PC-9 (cell line): Measurements from ENCODE around the gene KCTD21. TPM values are rescaled to one million over a fixed set of nuclear protein-coding genes. Genes with fewer than 3 reads are reported as not detected.

Source experiments
- BruUV-seq: library from RNA; stranded (reverse); fragments of 400-500 nt; replicated peaks from 2 replicates; lab custom pipeline; 2021; lab: Mats Ljungman, UMichigan
- CTCF ChIA-PET: fragments of 300-600 bp; sonication (Branson Sonifier 250); formaldehyde crosslinking; loops from one replicate; lab custom pipeline; 2022; ENCODE audit warnings: antibody characterized with exemption; lab: Charles Lee
- POLR2A ChIA-PET: fragments of 300-600 bp; sonication (Branson Sonifier 250); formaldehyde crosslinking; loops from one replicate; lab custom pipeline; 2022; ENCODE audit warnings: antibody characterized with exemption; ENCODE audit not compliant: unreplicated experiment; lab: Charles Lee
- DNase-seq, 2 experiments: peaks; one replicate each; pipeline versions ENCODE4 v3.0.0 to v3.0.0-alpha.2; 2015 to 2022; ENCODE audit warnings: mixed read lengths in 1 of 2
- H2AFZ ChIP-seq: fragments of 200-600 bp; sonication (generic); 2 replicates; pipeline ENCODE4 v1.8.1; 2017; ENCODE audit warnings: antibody characterized with exemption
- H3F3A ChIP-seq: fragments of 200-600 bp; sonication (generic); 2 replicates; pipeline ENCODE4 v1.8.1; 2017; ENCODE audit warnings: antibody characterized with exemption, mild to moderate bottlenecking, low read depth; ENCODE audit not compliant: insufficient read depth
- H3K27ac ChIP-seq: fragments of 200-600 bp; sonication (generic); 2 replicates; pipeline ENCODE4 v1.6.1; 2016; ENCODE audit warnings: mixed run types
- H3K27me3 ChIP-seq: fragments of 200-600 bp; sonication (generic); 2 replicates; pipeline ENCODE4 v1.6.1; 2016; ENCODE audit warnings: low read depth, mixed run types; ENCODE audit not compliant: insufficient read depth
- H3K36me3 ChIP-seq: fragments of 200-600 bp; sonication (generic); 2 replicates; pipeline ENCODE4 v1.6.1; 2016; ENCODE audit warnings: low read depth, mixed run types
- H3K4me1 ChIP-seq: fragments of 200-600 bp; sonication (generic); replicated peaks from 2 replicates; pipeline ENCODE4 v1.6.1; 2016; ENCODE audit warnings: mixed run types; ENCODE audit not compliant: insufficient read depth
- H3K4me2 ChIP-seq: fragments of 200-600 bp; sonication (generic); 2 replicates; pipeline ENCODE4 v1.6.1; 2017; ENCODE audit warnings: mixed run types
- H3K4me3 ChIP-seq: fragments of 200-600 bp; sonication (generic); 2 replicates; pipeline ENCODE4 v1.6.1; 2016; ENCODE audit warnings: mixed run types
- H3K79me2 ChIP-seq: fragments of 200-600 bp; sonication (generic); 2 replicates; pipeline ENCODE4 v1.6.1; 2017; ENCODE audit warnings: low read depth, mixed run types
- H3K9me2 ChIP-seq: fragments of 200-600 bp; sonication (generic); 2 replicates; pipeline ENCODE4 v1.8.1; 2017; ENCODE audit warnings: mild to moderate bottlenecking; ENCODE audit not compliant: insufficient read depth
- H3K9me3 ChIP-seq: fragments of 200-600 bp; sonication (generic); 2 replicates; pipeline ENCODE4 v1.8.1; 2016; ENCODE audit warnings: low read depth; ENCODE audit not compliant: insufficient read depth
- H4K20me1 ChIP-seq: fragments of 200-600 bp; sonication (generic); 2 replicates; pipeline ENCODE4 v1.8.1; 2017; ENCODE audit not compliant: insufficient read depth
- EZH2 ChIP-seq: fragments of 200-600 bp; sonication (generic); IDR thresholded peaks from 2 replicates; pipeline ENCODE4 v1.8.0; 2017; ENCODE audit warnings: antibody characterized with exemption, low read depth
- intact Hi-C: fragments of 100-400 bp; cut with micrococcal nuclease; formaldehyde crosslinking; loops from one replicate; pipeline ENCODE4 v1.10.0; 2022; ENCODE audit not compliant: unreplicated experiment
- total RNA-seq: library from RNA; stranded (reverse); gene quantifications from 2 replicates; pipeline ENCODE4 v1.2.3, GENCODE V29; 2021
- TF ChIP-seq, protein P1 (sequence below): fragments of 200-600 bp; sonication (generic); conservative IDR thresholded peaks from 2 replicates; pipeline ENCODE4 v1.6.1; 2017; ENCODE audit warnings: mixed run types, antibody characterized with exemption, mild to moderate bottlenecking, moderate library complexity

The KCTD21 gene
- total RNA-seq, 1 experiment from 2014 or later: 16.5 TPM

DNA sequence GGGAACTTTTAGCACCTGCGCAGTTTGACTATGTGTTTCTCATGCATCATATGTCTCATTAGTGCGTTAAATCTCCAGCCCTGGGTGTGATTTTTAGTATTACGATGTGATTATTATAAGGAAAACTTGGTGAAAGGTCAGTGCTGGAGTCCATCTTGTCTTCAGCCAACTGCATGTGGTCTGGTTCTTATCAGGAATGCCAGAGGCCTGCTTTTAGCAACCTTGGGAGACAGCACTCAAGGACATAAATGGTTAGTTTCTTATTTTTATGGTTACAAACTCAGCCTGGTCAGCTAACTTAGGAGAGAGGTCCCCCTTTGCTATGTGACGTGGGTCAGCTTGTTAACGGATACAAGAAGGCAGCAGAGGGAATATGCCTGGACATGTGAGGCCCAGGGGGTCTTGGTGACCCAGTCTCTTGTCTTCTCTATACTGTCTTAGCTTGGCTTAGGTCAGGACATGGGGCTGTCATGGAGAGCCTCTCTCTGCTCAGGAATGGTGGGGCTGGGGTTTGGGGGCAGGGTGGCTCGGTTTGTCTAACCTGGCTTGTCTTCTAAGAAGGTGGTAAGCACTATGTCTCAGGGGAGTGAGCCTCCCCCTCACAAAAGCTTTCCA lies 21.5 kb downstream of the KCTD21 start:
- H3K9me2 ChIP-seq: no peaks in the 10 kb centered on the region
- POLR2A ChIA-PET: no interaction called here
- H3K36me3 ChIP-seq: no peaks in the 10 kb centered on the region
- no peaks in the 10 kb centered on the region for H3K79me2 ChIP-seq
- CTCF ChIA-PET: no interaction called here
- H3K4me2 ChIP-seq: no peak overlapping the region
- H3K4me1 ChIP-seq: no peaks in the 10 kb centered on the region
- no peak for TF ChIP-seq EZH2
- TF ChIP-seq, protein P1, sequence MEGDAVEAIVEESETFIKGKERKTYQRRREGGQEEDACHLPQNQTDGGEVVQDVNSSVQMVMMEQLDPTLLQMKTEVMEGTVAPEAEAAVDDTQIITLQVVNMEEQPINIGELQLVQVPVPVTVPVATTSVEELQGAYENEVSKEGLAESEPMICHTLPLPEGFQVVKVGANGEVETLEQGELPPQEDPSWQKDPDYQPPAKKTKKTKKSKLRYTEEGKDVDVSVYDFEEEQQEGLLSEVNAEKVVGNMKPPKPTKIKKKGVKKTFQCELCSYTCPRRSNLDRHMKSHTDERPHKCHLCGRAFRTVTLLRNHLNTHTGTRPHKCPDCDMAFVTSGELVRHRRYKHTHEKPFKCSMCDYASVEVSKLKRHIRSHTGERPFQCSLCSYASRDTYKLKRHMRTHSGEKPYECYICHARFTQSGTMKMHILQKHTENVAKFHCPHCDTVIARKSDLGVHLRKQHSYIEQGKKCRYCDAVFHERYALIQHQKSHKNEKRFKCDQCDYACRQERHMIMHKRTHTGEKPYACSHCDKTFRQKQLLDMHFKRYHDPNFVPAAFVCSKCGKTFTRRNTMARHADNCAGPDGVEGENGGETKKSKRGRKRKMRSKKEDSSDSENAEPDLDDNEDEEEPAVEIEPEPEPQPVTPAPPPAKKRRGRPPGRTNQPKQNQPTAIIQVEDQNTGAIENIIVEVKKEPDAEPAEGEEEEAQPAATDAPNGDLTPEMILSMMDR: no peak
- H3K4me3 ChIP-seq: no peak overlapping the region
- intact Hi-C loops: no loop called here
- H3K27me3 ChIP-seq: no peaks in the 10 kb centered on the region
- BruUV-seq: no TSS peak
- no peak overlapping the region for H2AFZ ChIP-seq
- H3K9me3 ChIP-seq: no peaks in the 10 kb centered on the region
- no peaks in the 10 kb centered on the region; the same call in 1 of the 2 replicates for H3F3A ChIP-seq
- H3K27ac ChIP-seq: no peak overlapping the region
- no peaks in the 10 kb centered on the region for H4K20me1 ChIP-seq
- DNase-seq: no peak

DNA sequence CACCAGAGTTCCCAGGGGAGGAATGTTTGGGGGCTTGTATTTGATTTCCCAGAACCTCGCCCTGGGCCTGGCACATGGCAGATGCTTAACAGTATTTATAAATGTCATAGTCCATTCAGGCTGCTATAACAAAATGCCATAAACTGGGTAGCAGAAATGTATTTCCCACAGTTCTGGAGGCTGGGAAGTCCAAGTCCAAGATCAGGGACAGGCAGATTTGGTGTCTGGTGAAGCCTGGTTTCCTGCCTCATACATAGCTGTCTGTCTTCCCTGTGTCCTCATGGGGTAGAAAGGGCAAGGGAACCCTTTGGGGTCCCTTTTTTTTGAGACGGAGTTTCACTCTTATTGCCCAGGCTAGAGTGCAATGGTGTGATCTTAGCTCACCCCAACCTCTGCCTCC lies 24.0 kb downstream of the KCTD21 start:
- H3K4me1 ChIP-seq: no peaks in the 10 kb centered on the region
- TF ChIP-seq, protein P1: no peak
- no peak for TF ChIP-seq EZH2
- CTCF ChIA-PET: no interaction called here
- BruUV-seq: no TSS peak
- H3K4me3 ChIP-seq: no peak overlapping the region
- POLR2A ChIA-PET: interaction anchor here (0.6 kb wide), 1 partner anchor 25 kb away, joined by 3 read pairs; the partner anchor contains the start of gene ALG8
- H3K79me2 ChIP-seq: no peaks in the 10 kb centered on the region
- no peaks in the 10 kb centered on the region for H3F3A ChIP-seq
- no peaks in the 10 kb centered on the region for H3K9me2 ChIP-seq
- H3K27ac ChIP-seq: no peak overlapping the region
- no peaks in the 10 kb centered on the region for H3K27me3 ChIP-seq
- no peak for DNase-seq
- no peaks in the 10 kb centered on the region for H3K36me3 ChIP-seq
- no peak overlapping the region for H3K4me2 ChIP-seq
- H2AFZ ChIP-seq: no peak overlapping the region
- no peaks in the 10 kb centered on the region for H3K9me3 ChIP-seq
- no peaks in the 10 kb centered on the region for H4K20me1 ChIP-seq
- intact Hi-C loops: no loop called here

DNA sequence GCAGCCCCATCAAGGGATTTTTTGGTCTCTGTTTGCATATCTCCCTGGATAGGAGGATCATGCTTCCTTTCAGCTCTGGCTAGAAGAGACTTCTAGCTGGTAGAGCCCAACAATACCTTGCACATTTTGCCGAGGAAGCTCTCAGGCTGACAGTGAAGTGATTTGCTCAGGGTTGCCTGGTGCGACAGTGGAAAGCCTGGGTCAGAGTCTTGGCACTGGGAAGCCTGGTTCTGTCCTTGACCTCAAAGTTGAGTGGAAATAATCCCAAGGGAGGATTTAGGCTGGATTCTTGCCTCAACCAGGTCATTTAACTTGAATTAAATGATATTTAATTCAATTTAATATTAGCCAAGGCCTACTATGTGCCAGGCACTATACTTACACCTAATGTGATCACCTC lies 24.6 kb downstream of the KCTD21 start:
- ChIA-PET CTCF (no interaction called here), POLR2A (no interaction called here)
- no peak overlapping the region for H3K4me3 ChIP-seq
- no peaks in the 10 kb centered on the region for H3K27me3 ChIP-seq
- H3K27ac ChIP-seq: no peak overlapping the region
- no peaks in the 10 kb centered on the region for H3K4me1 ChIP-seq
- no peaks in the 10 kb centered on the region for H4K20me1 ChIP-seq
- no peaks in the 10 kb centered on the region for H3K9me3 ChIP-seq
- intact Hi-C loops: no loop called here
- TF ChIP-seq EZH2: no peak
- TF ChIP-seq, protein P1: no peak
- BruUV-seq: no TSS peak
- no peak overlapping the region for H2AFZ ChIP-seq
- no peaks in the 10 kb centered on the region for H3K36me3 ChIP-seq
- no peak for DNase-seq
- H3K9me2 ChIP-seq: no peaks in the 10 kb centered on the region
- no peaks in the 10 kb centered on the region for H3K79me2 ChIP-seq
- H3K4me2 ChIP-seq: no peak overlapping the region
- H3F3A ChIP-seq: no peaks in the 10 kb centered on the region
